Measurements from ENCODE around the gene FARS2.
"Not testable (repeated sequence)": the region's sequence is repeated elsewhere in the genome, so short reads cannot be mapped to it uniquely, and the experiment has no call there.

Gene FARS2

DNA sequence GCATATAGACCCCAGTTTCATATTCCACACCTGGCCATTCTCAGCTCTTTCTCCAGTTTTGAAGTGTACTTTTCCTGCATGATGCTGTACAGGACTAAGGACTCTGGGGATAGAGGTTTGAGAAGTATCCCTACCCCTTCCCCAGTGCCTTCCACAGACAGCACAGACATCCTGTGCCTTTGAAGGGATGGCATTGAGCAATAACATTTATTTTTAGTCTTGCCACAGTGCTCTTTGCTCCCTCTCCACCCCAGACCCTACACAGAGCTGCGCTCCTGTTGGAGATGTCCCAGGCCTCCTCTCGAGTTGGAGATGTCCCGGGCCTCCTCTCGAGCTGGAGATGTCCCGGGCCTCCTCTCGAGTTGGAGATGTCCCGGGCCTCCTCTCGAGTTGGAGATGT is 275.8 kb downstream of the FARS2 start:
- no peak for DNase-seq (ENCODE audit: low spot score)

DNA sequence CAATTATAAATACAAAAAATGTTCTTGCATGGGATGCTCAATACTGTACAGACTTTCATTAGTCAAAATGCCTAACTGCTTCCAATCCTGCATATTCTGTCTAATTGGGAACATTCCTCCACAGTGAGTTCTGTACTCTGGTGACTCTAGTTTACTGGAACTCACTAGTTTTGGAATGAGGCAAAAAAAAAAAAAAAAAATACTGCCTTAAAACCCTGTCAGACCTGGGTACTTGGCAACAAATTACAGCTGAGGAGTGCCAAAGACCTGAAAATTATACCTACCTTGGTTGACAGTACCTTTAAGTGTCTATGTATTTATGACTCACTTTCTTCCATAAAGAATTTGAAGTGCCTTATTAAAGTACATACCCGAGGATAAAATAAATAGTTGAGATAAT is 276.7 kb downstream of the FARS2 start:
- DNase-seq (ENCODE audit: low spot score) = no peak

DNA sequence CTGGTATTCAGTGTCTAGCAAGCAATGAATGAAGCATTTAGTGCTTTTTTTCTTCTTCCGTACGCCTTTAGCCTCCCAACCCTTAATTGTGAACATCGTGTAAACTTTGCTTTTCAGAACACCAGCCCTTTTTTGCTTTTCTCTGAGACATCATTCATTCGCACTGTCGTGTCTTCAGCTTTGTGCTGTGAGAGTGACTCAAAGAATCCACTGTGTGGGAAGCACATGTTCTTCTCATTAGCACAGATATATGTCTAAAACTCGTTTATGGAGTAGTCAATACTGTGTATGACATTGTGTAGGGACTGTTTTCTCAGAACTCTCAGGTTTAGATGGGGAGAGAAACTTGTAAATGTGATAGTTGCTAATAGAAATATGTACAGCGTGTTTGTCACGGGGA is 279.1 kb downstream of the FARS2 start:
- DNase-seq (ENCODE audit: low spot score) = no peak

DNA sequence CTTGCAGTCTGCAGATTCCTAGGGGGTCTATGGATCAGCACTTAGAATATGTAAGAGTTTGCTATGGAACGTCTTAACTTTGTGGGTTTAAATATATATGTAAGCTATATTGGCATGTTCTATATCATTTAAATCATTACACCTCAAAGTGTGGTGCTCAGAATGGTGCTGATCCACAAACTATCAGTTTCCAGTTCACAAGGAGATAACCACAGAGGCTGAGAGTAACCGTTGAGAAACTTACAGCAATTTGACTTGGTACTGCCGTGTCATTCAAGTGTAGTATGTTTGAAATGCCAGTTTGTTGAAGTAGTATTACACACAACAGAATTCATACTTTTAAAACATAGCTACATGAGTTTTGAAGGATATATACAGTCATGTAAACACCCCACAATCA is 279.7 kb downstream of the FARS2 start:
- no peak for DNase-seq (ENCODE audit: low spot score)

DNA sequence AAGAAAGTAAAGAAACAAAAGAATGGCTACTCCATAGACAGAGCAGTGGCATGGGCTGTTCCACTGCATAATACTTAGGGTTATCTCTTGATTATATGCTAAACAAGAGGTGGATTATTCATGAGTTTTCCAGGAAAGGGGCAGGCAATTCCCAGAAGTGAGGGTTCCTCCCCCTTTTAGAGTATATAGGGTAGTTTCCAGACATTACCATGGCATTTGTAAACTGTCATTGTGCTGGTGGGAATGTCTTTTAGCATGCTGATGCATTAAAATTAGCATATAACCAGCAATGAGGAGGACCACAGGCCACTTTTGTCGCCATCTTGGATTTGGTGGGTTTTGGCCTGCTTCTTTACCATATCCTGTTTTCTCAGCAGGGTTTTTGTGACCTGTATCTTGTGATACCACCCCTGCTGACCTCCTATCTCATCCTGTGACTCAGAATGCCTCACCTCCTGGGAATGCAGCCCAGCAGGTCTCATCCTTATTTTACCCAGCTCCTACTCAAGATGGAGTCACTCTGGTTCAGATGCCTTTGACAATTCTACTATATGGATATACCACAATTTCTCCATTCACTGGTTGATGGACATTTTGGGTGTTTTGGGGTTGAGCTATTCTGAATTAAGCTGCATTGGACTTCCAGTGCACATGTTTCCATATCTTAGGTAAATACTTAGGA is 280.6 kb downstream of the FARS2 start:
- no peak for DNase-seq (ENCODE audit: low spot score)

DNA sequence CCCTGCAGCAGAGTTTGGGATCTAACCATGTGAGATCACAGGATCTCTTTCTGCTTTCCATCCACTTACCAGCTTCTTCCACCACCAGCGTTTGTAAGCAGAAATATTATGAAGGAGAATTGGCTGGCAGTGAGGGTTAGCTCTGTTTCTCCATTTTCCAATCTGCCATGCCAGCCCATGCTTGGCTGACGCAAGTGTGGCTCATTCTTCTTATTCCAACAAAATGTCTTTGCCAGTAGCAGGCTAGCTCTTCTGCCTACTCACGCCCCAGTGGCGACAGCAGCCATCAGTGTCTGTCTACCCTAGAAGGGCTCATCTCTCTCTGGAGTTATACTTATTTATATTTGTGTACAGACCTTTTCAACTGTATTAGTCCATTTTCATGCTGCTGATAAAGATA is 286.2 kb downstream of the FARS2 start:
- no peak for DNase-seq (ENCODE audit: low spot score)

DNA sequence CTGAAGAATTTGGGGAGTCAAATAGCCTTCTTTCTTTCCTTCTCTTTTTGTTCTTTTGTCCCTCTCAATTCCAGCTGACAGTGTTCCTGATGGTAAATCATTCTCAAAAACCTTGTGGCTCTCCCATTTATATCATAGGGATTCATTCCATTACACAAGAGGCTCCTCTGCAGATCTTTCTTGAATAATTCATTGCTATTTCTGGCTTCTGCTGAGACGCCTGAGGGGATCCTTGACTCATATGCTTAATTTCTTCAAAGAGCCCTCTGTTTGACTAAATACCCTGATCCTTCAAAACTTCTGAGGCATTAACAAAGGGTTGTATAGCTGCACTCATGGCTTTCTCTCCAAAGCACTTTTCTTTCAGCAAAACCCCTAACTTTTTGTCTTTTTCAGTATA is 289.3 kb downstream of the FARS2 start:
- DNase-seq (ENCODE audit: low spot score) = no peak

DNA sequence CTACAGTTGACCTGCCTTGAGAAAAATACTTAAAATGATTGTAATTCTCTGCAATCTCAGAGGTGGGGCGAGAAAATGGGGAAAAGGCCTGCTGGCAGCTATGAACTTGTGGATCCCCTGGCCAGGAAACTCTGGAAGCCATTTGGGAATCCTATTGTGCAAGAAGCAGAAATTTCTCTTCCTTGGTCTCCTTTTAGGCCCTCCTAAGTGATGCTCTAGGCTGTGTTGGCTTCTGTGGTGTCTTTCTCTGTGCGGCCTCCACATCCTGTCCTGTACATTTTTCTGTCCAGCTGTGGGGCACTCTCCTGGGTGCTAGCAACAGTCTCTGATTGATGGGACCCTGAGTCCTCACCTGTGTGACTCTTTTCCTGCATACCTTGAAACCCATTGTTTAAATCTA is 290.9 kb downstream of the FARS2 start:
- DNase-seq (ENCODE audit: low spot score) = no peak

DNA sequence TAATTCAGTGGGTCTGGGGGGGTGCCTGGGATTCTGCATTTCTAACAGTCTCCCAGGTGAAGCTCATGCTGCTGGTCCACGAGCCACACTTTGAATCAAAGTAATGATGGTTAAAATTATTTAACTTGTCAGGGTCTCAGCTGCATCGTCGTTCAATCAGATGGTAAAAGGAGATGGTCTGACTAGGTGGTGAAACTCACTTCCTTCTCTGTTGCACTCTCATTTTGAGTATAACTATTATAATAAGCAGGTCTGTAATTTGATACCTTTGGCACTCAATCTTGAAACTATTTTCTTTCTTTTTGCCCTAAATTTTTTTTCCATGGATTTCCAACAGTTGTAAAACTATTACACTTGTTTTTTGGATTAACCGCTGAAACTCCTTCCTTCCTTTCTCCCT is 292.5 kb downstream of the FARS2 start:
- DNase-seq (ENCODE audit: low spot score) = no peak

DNA sequence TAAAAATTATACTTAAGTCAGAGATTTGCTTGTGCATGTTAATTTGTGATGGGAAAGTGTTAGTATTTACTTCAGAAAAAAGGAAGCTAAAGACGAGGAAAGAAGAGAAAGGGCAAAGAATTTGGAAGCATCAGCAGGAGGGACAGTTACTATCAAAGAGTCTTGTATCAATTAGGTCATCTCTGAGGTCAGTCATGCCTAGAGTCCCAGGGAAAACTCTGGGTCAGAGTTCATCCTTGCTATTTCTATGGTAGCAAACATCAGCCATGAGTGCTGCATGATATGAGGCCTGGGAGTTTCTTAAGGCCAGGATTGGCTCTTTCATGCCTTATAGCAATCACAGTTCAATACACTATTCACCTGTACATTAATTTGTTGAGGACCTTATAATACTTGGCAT is 292.9 kb downstream of the FARS2 start:
- DNase-seq (ENCODE audit: low spot score) = no peak

DNA sequence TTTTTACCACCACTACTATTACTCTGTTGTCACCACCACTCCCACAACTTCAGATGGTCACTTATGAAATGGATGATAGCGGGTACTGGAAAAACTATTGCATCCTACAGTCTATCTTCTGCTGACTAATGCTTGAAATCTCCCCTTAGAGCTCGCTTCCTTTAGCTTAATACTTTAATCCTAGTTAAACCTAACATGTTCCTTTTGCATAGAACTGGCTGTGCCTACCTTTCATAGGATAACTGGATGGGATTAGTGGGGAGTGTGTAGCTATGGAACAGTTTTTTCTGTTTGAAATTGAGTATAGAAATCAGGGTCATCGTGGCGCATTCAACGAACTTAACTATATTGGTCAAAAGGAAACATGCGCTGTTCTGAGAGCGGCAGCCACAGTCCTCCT is 294.7 kb downstream of the FARS2 start:
- peak; percentile 49 for DNase-seq (ENCODE audit: low spot score)

DNA sequence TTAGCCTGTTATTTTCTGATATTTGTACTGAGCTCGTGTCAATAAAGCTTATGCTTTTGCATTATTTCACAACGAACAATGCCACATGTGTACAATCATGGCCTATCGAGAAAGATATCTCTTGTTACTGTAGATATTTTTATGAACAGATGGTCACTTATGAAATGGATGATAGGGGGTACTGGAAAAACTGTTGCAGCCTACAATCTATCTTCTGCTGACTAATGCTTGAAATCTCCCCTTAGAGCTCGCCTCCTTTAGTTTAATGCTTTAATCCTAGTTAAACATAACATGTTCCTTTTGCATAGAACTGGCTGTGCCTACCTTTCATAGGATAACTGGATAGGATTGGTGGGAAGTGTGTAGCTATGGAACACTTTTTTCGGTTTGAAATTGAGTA is 296.2 kb downstream of the FARS2 start:
- DNase-seq (ENCODE audit: low spot score) = no peak

DNA sequence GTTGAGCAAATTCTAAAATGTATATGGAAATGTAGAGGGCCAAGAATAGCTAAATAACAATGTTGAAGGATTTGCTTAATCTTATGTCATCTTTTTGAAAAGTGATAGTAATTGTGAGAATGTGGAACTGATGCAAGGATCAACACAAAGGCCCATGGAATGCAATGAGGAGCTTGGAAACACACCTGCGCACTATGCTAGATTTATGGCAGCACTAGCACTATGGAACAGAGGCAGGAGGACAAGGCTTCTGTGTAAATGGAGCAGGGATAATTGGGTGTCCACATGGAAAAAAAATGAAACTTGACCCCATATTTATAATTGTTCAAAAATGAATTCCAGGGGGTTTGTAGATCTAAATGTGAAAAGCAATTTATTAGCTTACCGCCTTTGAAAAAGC is 298.3 kb downstream of the FARS2 start:
- DNase-seq (ENCODE audit: low spot score) = no peak

DNA sequence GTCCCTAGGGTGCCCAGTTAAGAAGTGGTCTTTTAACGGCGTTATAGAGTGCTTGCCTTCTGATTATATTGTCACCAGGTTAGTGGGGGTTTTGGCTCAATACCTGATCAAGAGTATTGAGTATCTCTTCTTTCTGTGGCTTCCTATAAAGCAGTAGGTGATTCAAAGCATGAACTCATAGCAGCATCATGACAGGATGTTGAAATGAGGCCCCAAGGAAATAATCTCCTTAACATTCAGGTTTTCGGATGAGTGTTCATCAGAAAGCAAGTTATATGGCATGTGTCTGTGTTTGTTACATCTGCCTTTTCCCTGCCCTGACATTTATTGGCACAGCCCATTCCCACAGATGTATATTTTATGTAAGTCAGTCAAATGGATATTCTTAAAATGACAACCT is 301.0 kb downstream of the FARS2 start:
- no peak for DNase-seq (ENCODE audit: low spot score)

DNA sequence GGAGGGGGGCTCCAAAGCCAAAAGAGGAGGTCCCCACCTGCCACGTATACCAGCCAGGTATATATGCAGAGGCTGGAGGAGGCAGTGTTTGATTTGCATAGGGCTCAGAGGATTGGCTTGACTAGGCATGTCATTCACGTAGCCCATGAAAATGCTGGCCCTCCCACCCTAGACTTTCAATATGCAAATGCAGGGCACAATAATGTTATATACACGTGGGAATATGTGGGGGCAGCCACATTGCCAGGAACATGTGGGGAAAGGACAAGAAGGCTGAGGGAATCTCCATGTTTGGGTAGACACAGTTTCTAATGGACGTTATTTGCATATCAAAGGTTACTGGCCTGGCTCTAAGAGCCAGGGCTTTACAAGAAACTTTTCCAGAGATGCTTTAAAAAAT is 301.8 kb downstream of the FARS2 start:
- DNase-seq (ENCODE audit: low spot score) = no peak

DNA sequence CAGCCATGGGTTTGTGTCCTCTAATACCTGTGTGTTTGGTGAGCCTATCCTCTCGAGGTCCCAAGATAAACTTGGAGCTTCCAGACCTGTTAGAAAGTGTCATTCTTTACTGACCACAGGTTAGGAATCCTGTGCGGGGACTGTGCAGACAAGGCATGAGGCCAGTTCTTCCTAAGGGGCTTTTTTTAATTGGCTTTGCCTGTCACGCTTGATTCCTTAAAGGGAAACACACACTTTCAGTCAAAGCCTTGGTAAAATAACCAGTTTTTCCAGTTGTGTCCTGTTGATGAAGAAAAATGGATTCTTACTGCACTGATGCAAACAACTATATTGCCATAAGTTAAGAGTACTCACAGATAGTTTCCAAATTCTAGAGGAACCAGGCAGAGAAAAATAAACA is 303.4 kb downstream of the FARS2 start:
- DNase-seq (ENCODE audit: low spot score) = not testable (repeated sequence)

DNA sequence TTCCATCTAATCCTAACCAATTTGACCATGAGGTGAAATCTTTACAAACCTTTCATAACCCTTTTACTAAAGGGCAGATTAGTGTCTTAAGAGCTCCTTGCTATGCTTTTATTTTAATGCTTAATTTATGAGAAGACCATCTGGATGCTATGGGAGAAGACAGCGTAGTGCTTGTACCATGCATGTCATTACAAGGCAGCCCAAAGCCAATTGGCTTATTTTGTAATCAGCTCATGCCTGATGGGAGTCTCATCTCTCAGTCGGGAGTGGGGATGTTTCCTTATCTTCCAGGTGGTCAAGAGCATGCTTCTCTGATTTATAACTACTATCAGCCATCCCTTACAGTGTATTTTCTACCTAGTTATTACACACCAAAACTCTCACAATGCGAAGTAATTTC is 304.7 kb downstream of the FARS2 start:
- peak; percentile 57 for DNase-seq (ENCODE audit: low spot score)

DNA sequence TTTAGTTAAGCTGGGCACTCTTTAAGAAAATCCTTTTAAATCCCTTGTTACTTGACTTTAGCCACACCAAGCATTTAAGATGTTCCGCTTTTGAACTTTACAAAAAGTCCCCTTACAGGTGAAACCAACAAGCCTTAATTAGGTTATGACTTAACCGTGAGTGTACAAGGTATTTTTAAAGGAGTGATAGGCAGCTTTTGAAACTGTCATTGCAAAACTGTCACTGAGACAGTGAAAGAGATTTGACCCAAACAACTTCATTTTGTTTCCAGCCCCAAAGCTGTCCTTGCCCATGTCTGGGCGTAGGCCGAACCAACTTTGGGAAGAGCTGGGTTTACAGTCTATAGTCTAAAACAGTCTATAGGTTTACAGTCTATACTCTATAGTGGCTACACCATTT is 305.4 kb downstream of the FARS2 start:
- DNase-seq (ENCODE audit: low spot score) = no peak

DNA sequence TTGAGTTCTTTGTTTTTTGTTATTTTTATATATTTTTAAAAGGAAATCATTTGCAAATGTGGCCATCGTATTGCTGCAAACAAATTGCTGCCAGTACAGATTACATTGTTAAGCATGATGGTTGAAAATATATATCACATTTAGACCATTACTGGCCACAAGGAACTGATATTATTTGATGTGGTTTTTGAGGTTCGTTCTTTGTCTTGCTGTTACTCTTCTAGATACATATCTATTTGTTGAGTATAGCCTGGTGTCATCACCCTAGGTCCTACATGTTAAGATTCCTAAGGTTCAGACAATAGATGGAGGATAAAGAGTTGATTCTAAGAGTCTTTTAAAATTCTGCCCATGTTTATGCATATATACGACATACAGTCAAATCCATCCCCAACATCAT is 306.0 kb downstream of the FARS2 start:
- DNase-seq (ENCODE audit: low spot score) = no peak

DNA sequence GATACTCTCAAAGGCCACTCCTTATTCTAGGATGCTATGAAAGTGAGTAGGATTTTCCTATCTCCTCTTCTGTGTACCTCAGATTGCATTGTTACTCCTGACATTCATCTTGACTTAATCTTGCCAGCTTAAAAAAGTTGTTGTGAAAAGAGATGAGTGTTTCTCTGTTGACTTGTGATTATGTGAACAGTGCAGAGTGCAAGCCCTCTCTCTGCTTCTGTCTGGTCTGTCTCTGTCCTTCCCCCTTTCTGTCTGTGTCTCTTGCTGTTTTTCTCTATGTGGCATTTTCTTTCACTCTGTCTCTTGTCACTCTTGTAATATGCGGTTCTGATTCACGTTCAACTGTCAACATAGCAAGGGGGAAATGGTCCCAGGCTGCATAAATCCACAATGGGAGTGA is 306.6 kb downstream of the FARS2 start:
- DNase-seq (ENCODE audit: low spot score) = no peak

DNA sequence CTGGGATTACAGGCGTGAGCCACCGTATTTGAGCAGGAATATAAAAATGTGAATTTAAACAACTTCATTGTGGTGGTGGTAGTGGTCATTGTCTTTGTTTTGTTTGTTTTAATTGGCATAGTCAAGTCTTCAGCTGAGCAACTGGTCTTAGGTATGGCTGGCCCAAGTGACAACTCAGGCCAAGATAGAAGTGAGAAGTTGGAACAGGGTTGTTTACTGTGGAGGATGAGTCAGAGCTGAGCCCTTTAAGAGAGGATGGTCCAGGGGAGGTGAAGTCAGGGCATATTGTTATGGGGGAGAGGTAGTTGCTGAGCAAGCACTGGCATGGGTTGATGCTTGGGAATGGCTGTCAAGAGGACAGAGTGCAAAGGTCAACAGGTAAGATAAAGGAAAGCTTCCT is 308.2 kb downstream of the FARS2 start:
- DNase-seq (ENCODE audit: low spot score) = no peak

DNA sequence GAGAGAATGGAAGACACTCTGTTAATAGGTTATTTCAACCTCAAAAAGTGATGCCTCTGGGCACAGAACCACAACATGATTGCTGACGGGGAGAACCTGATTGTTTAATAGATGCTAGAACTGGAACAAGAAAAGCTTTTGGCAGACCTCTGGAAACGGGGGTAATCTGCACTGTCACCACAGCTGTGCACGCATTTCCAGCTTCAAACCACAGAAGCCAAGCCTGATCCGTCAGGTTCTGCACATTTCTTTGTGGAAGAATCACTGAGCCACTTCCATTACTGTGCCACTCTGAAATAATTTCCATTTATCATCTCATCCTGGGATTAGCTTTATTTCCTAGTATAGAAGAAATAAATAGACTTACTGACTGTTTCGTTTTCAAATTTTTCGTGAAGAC is 309.3 kb downstream of the FARS2 start:
- no peak for DNase-seq (ENCODE audit: low spot score)

DNA sequence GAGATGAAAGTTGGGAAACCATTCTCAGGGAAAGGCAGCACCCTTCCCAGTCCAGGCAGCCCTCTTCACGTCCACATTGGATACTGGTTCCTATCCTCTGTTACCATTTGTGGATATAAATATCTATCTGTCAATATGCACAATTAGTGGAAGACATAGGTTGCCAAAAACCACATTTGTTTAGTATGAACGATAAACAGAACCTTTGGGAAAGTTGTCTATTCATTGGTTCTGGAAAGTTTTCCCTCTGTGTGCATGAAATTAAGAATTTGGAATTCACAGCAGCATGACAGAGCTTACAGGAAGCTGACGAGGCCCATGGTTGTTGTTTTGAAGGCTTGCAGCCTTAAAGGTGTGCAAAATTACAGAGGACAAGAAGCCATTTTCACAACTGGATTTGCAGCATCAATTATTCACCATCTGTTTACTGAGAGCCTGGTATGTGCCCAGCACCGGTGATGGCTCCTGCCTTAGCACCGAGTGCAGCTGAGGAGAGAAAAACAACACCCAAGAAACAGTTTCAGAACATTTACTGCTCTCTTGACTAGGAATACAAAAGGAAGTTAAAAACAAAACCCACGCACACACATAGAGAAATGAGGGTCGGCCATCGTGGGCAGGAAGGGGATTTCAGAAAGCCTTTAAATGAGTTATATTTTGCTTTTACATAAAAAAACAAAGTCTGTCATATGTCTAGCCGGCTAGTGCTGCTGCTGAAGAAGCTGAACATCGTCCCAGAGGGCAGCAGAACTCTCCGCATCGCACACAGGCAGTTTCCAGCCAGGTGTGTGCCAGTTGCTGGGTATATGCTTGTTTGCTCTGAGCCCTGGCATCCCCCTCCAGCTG is 319.6 kb downstream of the FARS2 start:
- DNase-seq (ENCODE audit: low spot score) = no peak

DNA sequence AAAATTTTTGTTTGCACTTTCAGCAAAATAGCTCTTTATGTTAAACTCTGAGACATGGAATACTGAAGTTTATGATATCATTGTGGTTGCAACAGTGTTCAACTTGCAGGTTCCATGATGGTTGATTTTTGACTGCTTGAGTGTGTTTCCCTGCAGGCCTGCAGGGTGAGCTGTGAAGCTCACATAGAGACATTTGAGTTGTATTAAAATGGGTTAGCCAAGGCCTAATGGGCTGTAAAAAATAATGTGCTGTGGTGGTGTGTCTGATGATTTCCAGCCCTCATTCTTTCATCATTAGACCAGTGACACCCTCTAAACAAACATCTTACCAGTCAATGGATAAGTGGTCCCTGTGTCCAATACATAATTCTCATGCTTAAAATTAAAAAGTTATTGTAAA is 321.4 kb downstream of the FARS2 start:
- no peak for DNase-seq (ENCODE audit: low spot score)
